AG09309 (cell line): ENCODE results near the gene C16orf95.

ENCODE experiments used
- DNase-seq: peaks from one replicate; pipeline ENCODE4 v3.0.0-alpha.2; 2010; ENCODE audit warnings: low read depth
- H3K4me3 ChIP-seq: 2 replicates; pipeline ENCODE4 v1.5.1; 2011; ENCODE audit warnings: mild to moderate bottlenecking, low read depth, low read length, moderate library complexity; ENCODE audit not compliant: control insufficient read depth
- TF ChIP-seq, protein P1 (sequence below): IDR thresholded peaks from 2 replicates; pipeline ENCODE4 v1.5.1; 2011; ENCODE audit warnings: mild to moderate bottlenecking, low read depth, low read length, inconsistent platforms; ENCODE audit not compliant: insufficient read depth, control insufficient read depth; ENCODE audit errors: missing control alignments

Gene C16orf95

DNA sequence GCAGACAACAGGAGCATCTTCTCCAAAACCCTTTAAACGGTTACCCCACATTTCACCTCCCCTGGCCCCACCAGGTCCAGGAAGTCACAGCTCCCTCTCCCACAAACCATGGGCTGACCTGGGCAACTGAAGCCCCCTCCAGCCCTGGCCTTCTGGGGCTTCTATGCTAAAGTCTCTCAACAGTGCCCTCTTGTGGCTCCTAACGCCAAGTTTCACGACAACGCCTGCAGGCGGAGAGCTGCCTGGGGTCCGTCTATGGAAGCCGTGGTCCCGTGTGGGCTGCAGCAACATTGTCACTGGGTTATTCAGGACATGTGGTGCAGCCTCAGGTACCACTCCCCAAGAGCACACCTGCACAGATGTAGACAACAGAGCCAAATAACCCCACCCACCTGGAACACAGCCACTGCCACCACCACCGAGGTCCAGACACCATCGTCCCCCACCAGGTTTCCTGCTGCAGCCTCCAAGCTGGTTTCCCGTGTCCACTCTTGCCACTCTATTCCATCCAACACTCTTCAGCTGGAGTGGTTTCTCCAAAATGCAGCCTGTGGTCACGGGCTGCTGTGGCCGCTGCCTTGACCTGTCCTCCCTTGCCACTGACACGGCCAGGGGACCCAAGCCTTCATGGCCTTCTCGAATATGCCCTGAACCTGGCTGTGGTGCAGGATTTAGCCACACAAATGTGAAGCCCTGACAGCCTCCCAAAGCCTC, 19.1 kb downstream of the C16orf95 start:
- DNase-seq = no peak
- TF ChIP-seq, protein P1, sequence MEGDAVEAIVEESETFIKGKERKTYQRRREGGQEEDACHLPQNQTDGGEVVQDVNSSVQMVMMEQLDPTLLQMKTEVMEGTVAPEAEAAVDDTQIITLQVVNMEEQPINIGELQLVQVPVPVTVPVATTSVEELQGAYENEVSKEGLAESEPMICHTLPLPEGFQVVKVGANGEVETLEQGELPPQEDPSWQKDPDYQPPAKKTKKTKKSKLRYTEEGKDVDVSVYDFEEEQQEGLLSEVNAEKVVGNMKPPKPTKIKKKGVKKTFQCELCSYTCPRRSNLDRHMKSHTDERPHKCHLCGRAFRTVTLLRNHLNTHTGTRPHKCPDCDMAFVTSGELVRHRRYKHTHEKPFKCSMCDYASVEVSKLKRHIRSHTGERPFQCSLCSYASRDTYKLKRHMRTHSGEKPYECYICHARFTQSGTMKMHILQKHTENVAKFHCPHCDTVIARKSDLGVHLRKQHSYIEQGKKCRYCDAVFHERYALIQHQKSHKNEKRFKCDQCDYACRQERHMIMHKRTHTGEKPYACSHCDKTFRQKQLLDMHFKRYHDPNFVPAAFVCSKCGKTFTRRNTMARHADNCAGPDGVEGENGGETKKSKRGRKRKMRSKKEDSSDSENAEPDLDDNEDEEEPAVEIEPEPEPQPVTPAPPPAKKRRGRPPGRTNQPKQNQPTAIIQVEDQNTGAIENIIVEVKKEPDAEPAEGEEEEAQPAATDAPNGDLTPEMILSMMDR = peak; percentile 57
- no peak overlapping the region for H3K4me3 ChIP-seq

DNA sequence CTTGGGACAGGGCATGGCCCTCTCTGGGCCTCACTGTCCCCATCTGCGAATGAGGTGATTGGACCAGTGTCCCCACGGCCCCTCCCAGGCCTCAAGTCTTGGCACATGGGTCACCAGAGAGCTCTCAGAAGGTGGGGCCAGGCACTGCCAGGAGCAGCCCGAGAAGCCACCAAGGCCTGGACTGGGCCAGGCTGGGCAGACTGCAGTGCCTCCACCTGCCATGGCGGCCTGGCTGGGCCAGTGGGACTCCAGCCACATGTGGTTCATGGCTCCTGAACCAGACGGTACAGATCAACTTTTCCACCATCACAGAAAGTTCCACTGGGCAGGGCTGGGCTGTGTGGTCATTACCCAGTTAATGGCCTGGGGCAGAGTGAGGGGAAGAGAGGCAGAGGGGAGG, 19.8 kb downstream of the C16orf95 start:
- TF ChIP-seq, protein P1 = no peak

DNA sequence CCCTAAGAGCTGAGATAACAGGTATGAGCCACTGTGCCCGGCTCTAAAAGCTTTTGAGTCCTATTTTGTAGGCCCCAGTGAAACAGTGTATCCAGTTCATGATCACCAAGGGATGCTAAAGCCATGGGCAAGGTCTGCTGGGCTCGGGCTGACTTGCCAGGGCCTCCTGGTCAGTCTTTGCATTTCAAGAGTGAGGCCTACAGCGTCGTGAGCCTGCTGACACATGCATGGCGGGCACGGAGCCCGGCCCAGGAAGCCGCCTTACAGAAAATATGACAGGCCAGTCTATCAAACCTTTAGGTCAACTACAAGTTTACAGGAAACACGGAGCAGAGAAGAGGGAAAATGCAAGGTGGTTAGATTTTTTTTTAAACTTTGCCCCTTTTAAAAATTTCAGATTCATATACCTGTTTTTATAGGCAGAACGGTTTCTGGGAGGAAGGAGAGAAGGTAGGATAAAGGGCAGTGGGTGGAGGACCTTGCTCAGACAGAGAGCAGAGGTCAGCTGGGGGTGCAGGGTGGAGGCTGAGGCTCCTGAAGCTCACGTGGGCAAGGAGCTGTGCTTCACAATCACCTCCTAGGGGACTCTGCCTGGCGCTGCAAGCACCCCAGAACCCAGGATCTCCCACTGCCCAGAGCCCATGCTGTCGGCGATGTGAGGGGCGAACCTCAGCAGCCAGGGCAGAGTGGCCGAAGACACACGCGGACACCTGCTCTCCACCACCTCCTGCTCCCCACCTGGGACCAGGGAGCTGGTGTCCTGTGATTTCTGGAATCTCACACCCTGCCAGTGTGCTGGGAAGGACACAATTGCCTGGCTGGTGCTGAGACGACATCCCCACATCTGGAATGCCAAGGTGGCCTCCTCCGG, 21.3 kb downstream of the C16orf95 start:
- TF ChIP-seq, protein P1 = no peak
- no peak overlapping the region for H3K4me3 ChIP-seq
- DNase-seq = no peak

More for the DNA sequence above, 19.8 kb downstream of the C16orf95 start:
- DNase-seq = no peak
- H3K4me3 ChIP-seq = no peak overlapping the region

DNA sequence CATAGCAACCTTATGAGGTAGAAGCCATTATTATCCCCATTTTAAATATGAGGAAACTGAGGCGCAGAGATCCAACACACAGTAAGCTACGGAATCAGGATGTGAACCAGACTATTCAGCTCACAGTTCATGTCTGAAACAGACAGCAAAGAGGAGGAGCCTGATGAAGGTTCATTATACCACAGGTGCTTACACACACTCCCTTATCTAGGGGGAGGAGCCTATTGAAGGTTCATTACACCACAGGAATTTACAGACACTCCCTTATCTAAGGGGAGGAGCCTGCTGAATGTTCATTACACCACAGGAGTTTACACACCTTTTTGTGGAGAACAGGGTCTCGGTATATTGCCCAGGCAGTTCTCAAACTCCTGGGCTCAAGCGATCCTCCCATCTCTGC, 21.9 kb downstream of the C16orf95 start:
- DNase-seq = no peak
- TF ChIP-seq, protein P1 = no peak
- no peak overlapping the region for H3K4me3 ChIP-seq

DNA sequence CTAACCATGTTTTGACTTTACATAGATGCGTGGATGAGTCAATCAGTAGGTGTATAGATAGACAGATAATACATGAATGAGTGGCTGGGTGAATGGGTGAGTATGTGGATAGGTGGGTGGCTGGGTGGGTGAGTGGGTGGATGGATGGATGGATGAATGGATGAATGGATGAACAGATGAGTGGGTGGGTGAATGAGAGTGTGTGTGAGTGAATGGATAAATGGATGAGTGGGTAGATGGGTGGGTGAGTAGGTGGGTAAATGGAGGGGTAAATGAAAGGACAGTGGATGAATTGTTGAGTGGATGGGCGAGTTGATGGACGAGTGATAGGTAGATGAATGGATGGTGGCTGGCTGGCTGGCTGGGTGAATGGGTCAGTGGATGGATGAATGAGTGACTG, 23.2 kb downstream of the C16orf95 start:
- no peak overlapping the region for H3K4me3 ChIP-seq
- DNase-seq = no peak
- TF ChIP-seq, protein P1 = no peak

DNA sequence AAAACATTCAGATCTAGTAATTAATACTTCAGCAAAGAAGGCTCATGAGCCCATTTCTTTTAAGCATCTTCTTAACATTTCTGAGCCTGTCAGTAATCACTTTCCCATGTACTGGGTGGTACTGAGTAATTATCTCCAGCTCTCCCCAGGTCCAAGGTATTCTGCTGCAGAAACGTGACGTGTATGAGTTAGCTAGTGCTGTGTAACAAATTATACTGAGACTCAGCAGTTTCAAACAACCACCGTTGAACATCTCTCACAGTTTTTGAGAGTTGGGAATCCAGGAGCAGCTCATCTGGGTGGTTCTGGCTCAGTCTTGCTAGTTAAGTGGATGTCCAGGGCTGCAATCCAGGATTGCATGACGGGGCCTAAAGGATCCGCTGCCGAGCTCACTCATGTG, 25.2 kb downstream of the C16orf95 start:
- TF ChIP-seq, protein P1 = no peak

More for the DNA sequence above, 25.2 kb downstream of the C16orf95 start:
- DNase-seq = no peak
- H3K4me3 ChIP-seq = no peak overlapping the region
